Hepatic stellate cell (primary cell): ENCODE data around the gene NDUFS4.
A peak's percentile ranks its signal among the peaks of the same experiment; 100 is the strongest.
"Not testable (repeated sequence)": the region's sequence is repeated elsewhere in the genome, so short reads cannot be mapped to it uniquely, and the experiment has no call there.

Source experiments
- DNase-seq: peaks from one replicate; pipeline ENCODE4 v3.0.0; 2011; ENCODE audit warnings: low spot score

Gene NDUFS4

GRCh38 chr5:53665313-53665712 is 104.9 kb downstream of the NDUFS4 start:
- DNase-seq: not testable (repeated sequence)

GRCh38 chr5:53667621-53668020 is 107.2 kb downstream of the NDUFS4 start:
- no peak for DNase-seq

DNA sequence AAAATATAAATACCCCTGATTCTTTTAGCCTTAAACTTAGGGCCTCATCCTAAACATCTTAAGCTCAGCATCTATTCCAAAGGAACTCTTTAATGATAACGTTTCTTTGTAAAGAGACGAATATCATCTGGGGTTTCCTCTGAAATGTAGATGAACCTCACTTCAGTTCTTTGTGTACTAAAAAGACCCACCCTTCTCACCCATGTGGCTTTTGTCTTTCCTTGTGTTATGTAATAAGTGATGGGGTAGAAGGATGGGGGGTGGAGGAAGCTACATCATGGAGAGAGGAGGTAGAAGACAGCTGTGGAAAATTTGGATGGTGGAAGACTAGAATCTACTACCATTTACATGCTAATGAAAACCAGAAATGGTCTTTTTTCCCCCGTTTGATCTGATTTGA is 111.0 kb downstream of the NDUFS4 start:
- no peak for DNase-seq

GRCh38 chr5:53674121-53674520 is 113.7 kb downstream of the NDUFS4 start:
- DNase-seq: no peak

DNA sequence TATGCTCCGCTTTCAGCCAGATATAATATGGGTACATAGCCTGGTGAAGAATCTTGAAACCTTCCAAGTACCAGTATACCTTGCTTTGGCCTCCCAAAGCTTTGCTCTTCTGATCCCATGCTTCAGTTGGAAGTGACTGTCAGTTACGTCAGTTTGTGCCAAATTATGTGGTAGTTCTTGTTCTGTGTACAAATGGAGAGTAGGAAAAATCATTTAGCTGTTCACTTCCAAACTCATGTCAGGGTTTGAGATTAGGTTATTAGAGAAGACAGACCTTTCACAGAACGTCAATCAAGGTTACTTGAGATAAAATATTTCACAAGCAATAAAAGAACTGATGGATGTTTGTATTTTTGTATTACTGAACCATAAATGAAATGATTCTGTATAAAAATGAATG is 117.2 kb downstream of the NDUFS4 start:
- DNase-seq: no peak

GRCh38 chr5:53678981-53679660 is 118.7 kb downstream of the NDUFS4 start:
- peak; percentile 4 for DNase-seq

DNA sequence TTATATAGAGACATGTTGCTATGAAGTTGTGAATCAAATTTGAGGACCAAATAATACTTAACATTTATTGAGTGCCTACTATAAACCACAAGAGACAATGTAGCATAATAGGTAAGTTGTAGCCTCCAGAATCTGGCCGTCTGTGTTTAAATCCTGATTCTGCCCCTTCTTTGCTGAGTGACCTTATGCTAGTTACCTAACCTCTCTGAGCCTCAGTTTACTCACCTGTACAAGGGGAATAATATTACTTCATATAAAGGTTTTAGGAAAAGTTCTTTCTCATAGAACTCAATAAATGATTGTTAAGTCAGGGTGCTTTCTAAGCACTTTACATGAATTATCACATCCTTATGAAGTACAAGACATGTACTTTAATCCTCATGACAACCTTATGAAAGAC is 120.6 kb downstream of the NDUFS4 start:
- no peak for DNase-seq

GRCh38 chr5:53691014-53691413 is 130.6 kb downstream of the NDUFS4 start:
- no peak for DNase-seq

DNA sequence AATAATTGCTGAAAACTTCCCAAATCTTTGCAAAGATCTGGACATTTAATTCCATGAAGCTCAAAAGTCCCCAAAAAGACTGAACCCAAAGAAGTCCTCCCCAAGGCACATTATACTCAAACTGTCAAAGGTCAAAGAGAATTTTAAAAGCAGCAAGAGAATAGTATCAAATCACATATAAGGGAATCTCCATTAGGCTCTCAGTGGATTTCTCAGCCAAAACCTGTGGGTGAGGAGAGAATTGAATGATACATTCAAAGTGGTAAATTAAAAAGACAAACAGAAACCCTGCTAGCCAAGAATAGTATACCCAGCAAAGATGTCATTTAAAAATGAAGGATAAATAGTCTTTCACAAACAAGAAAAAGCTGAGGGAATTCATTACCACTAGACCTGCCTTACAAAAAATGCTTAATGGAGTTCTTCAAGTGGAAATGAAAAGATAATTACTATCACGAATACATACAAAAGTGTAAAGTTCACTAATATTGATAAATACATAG is 134.1 kb downstream of the NDUFS4 start:
- DNase-seq: no peak

- not testable (repeated sequence) for DNase-seq
These were observed 150.0 kb downstream of the NDUFS4 start for GRCh38 chr5:53710405-53710804.

DNA sequence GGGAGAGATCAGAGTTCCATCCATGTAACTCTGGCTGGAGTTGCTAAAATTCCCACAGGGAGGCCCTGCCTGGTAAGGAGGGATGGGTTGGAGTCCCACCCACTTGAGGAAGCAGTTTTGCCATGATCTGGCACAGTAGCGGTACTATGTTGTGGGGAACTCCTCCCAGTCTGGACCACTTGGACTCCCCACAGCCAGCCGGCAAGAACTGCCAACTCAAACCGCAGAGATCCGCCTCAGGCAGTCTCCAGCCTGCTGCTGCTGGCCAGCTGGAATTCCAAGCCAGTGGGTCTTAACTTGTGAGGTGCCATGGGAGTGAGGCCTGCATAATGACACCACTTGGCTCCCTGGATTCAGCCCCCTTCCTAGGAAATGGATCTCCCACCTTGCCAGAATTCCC is 151.9 kb downstream of the NDUFS4 start:
- DNase-seq: no peak

- no peak for DNase-seq
These were observed 153.7 kb downstream of the NDUFS4 start for GRCh38 chr5:53713978-53714666.

DNA sequence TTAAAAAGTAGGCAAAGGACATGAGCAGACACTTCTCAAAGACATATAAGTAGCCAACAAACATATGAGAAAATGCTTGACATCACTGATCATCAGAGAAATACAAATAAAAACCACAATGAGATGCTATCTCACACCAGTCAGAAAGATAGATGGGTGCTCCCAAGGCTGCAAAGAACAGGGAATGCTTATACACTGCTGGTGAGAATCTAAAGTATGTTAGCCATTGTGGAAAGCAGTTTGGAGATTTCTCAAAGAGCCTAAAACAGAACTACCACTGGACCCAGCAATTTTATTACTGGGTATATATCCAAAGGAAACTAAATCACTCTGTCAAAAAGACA is 154.2 kb downstream of the NDUFS4 start:
- no peak for DNase-seq

- no peak for DNase-seq
These were observed 165.7 kb downstream of the NDUFS4 start for GRCh38 chr5:53726121-53726520.

GRCh38 chr5:53730943-53731342 is 170.5 kb downstream of the NDUFS4 start:
- no peak for DNase-seq
